ENCODE data around the gene HERC4. TPM values are rescaled to one million over a fixed set of nuclear protein-coding genes. Genes with fewer than 3 reads are reported as not detected.

The HERC4 gene
- total RNA-seq, 1 donor from 2014 or later: 15.0 TPM

- H3K36me3 ChIP-seq: no peaks in the 10 kb centered on the region
- DNase-seq (ENCODE audit: low spot score in 2 of 2): no peak
- H3K27me3 ChIP-seq: no peaks in the 10 kb centered on the region
- intact Hi-C loops (cut with DNase I): no loop called here
- no peak for TF ChIP-seq CTCF (IDR thresholded peaks at IDR 0.05)
- H3K4me1 ChIP-seq: no peaks in the 10 kb centered on the region
- no peaks in the 10 kb centered on the region for H3K9me3 ChIP-seq
- no peak overlapping the region for H3K27ac ChIP-seq
- no peak overlapping the region for H3K4me3 ChIP-seq
Observed at GRCh38 chr10:68118657-68119056, 43.6 kb upstream of the HERC4 start.

GRCh38 chr10:68112837-68113236 lies 37.8 kb upstream of the HERC4 start:
- Histone ChIP-seq H3K27ac (no peak overlapping the region), H3K36me3 (no peaks in the 10 kb centered on the region), H3K27me3 (no peaks in the 10 kb centered on the region), H3K4me1 (no peaks in the 10 kb centered on the region), H3K9me3 (no peaks in the 10 kb centered on the region), H3K4me3 (no peak overlapping the region)
- no peak for DNase-seq (ENCODE audit: low spot score in 2 of 2)
- intact Hi-C loops (cut with DNase I): no loop called here
- no peak for TF ChIP-seq CTCF (IDR thresholded peaks at IDR 0.05)

GRCh38 chr10:68111584-68111983 lies 36.5 kb upstream of the HERC4 start:
- no peaks in the 10 kb centered on the region for H3K4me1 ChIP-seq
- no peak for DNase-seq (ENCODE audit: low spot score in 2 of 2)
- H3K9me3 ChIP-seq: no peaks in the 10 kb centered on the region
- no peaks in the 10 kb centered on the region for H3K27me3 ChIP-seq
- TF ChIP-seq CTCF (IDR thresholded peaks at IDR 0.05): no peak
- H3K36me3 ChIP-seq: no peaks in the 10 kb centered on the region
- intact Hi-C loops (cut with DNase I): no loop called here
- no peak overlapping the region for H3K4me3 ChIP-seq
- no peak overlapping the region for H3K27ac ChIP-seq

- TF ChIP-seq CTCF (IDR thresholded peaks at IDR 0.05): no peak
- H3K9me3 ChIP-seq: no peaks in the 10 kb centered on the region
- H3K27ac ChIP-seq: no peak overlapping the region
- H3K36me3 ChIP-seq: no peaks in the 10 kb centered on the region
- DNase-seq (ENCODE audit: low spot score in 2 of 2): no peak
- H3K27me3 ChIP-seq: no peaks in the 10 kb centered on the region
- no peak overlapping the region for H3K4me3 ChIP-seq
- H3K4me1 ChIP-seq: no peaks in the 10 kb centered on the region
- intact Hi-C loops (cut with DNase I): no loop called here
Observed at GRCh38 chr10:68110027-68110426, 34.9 kb upstream of the HERC4 start.

- intact Hi-C loops (cut with DNase I): no loop called here
- Histone ChIP-seq H3K27ac (no peak within 1 kb of the TSS), H3K36me3 (no peaks in the 10 kb centered on the region), H3K4me1 (no peaks in the 10 kb centered on the region), H3K9me3 (no peaks in the 10 kb centered on the region), H3K27me3 (no peaks in the 10 kb centered on the region), H3K4me3 (no peak within 1 kb of the TSS)
- TF ChIP-seq CTCF (IDR thresholded peaks at IDR 0.05): no peak
- DNase-seq (ENCODE audit: low spot score in 2 of 2): no peak
Observed at GRCh38 chr10:68109331-68109730, 34.2 kb upstream of the HERC4 start, which contains the start of gene MYPN. Gene MYPN (plus strand): TSS chr10:68109488. CDS start chr10:68121439, 11,951 bp downstream.

- no peak overlapping the region for H3K4me3 ChIP-seq
- no peak overlapping the region for H3K27ac ChIP-seq
- H3K36me3 ChIP-seq: no peaks in the 10 kb centered on the region
- no peak for DNase-seq (ENCODE audit: low spot score in 2 of 2)
- intact Hi-C loops (cut with DNase I): no loop called here
- no peaks in the 10 kb centered on the region for H3K4me1 ChIP-seq
- no peaks in the 10 kb centered on the region for H3K27me3 ChIP-seq
- H3K9me3 ChIP-seq: no peaks in the 10 kb centered on the region
- no peak for TF ChIP-seq CTCF (IDR thresholded peaks at IDR 0.05)
Observed at GRCh38 chr10:68108653-68109052, 33.6 kb upstream of the HERC4 start.
